GM19099 (cell line): Measurements from ENCODE around the gene CACNA1I.

Experiments used
- POLR2A ChIP-seq: IDR thresholded peaks from 3 replicates; pipeline ENCODE4 v1.6.1; 2011; ENCODE audit warnings: low read depth; ENCODE audit not compliant: insufficient read length; ENCODE audit errors: extremely low read depth

CACNA1I gene

GRCh38 chr22:39722501-39722900 is 151.9 kb downstream of the CACNA1I start:
- TF ChIP-seq POLR2A = no peak

GRCh38 chr22:39723463-39723862 is 152.9 kb downstream of the CACNA1I start:
- no peak for TF ChIP-seq POLR2A

- TF ChIP-seq POLR2A = no peak
Observed at GRCh38 chr22:39723899-39724351, 153.4 kb downstream of the CACNA1I start.

GRCh38 chr22:39724390-39724789 is 153.8 kb downstream of the CACNA1I start:
- TF ChIP-seq POLR2A = no peak

- no peak for TF ChIP-seq POLR2A
Observed at GRCh38 chr22:39724857-39725256, 154.3 kb downstream of the CACNA1I start.

GRCh38 chr22:39725351-39726035 is 154.9 kb downstream of the CACNA1I start:
- TF ChIP-seq POLR2A = no peak

GRCh38 chr22:39727541-39727940 is 157.0 kb downstream of the CACNA1I start:
- TF ChIP-seq POLR2A = no peak

GRCh38 chr22:39728236-39728860 is 157.8 kb downstream of the CACNA1I start:
- no peak for TF ChIP-seq POLR2A

GRCh38 chr22:39729141-39729934 is 158.8 kb downstream of the CACNA1I start:
- TF ChIP-seq POLR2A = no peak

- TF ChIP-seq POLR2A = no peak
Observed at GRCh38 chr22:39731481-39731880, 160.9 kb downstream of the CACNA1I start.

- TF ChIP-seq POLR2A = no peak
Observed at GRCh38 chr22:39731881-39732555, 161.5 kb downstream of the CACNA1I start.

GRCh38 chr22:39732625-39733024 is 162.1 kb downstream of the CACNA1I start:
- TF ChIP-seq POLR2A = no peak

- TF ChIP-seq POLR2A = no peak
Observed at GRCh38 chr22:39733191-39733590, 162.6 kb downstream of the CACNA1I start.

- TF ChIP-seq POLR2A = no peak
Observed at GRCh38 chr22:39734866-39735265, 164.3 kb downstream of the CACNA1I start.

- TF ChIP-seq POLR2A = no peak
Observed at GRCh38 chr22:39735776-39736175, 165.2 kb downstream of the CACNA1I start.
